ENCODE measurements around the gene LCE1A.

The LCE1A gene

DNA sequence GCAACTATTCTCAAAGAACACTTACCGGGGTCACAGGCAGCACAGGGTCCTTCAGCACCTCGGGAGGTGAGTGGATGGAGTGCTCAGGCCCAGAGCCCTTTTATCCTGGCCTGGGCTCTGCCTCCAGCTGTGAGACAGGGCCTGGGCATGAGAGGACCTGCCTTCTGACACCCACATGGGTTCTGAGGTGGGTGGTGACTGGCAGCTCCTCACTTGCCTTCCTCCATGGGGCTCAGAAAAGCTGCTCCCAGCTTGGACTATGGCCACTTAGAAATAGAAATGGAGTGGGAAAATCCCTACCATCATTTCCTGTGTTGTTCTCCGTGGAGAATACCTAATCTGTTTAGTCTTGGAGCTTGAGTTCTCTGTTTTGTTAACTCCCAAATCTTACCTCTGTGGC, 20.7 kb upstream of the LCE1A start, which contains the start of gene LCE1C:
Gene LCE1C (minus strand): TSS at position 76 of the 400 bp plus-strand sequence. CDS start 1,173 bp downstream, outside the sequence.
- TF ChIP-seq CTCF (conservative IDR thresholded peaks at IDR 0.05; ENCODE audit: low read depth, low read length) = no peak
- DNase-seq (ENCODE audit: low read depth) = no peak
- H3K4me3 ChIP-seq (ENCODE audit: low read depth, low read length) = no peak within 1 kb of the TSS

- no peak overlapping the region for H3K4me3 ChIP-seq (ENCODE audit: low read depth, low read length)
- no peak for TF ChIP-seq CTCF (conservative IDR thresholded peaks at IDR 0.05; ENCODE audit: low read depth, low read length)
- no peak for DNase-seq (ENCODE audit: low read depth)
These were observed 16.2 kb upstream of the LCE1A start for GRCh38 chr1:152811050-152811449.

- TF ChIP-seq CTCF (conservative IDR thresholded peaks at IDR 0.05; ENCODE audit: low read depth, low read length) = no peak
- no peak for DNase-seq (ENCODE audit: low read depth)
- no peak within 1 kb of the TSS for H3K4me3 ChIP-seq (ENCODE audit: low read depth, low read length)
These were observed 15.6 kb upstream of the LCE1A start, which contains the start of gene LCE1B for GRCh38 chr1:152811671-152812070. Gene LCE1B (plus strand): TSS chr1:152811971. CDS start chr1:152812447, 476 bp downstream.

DNA sequence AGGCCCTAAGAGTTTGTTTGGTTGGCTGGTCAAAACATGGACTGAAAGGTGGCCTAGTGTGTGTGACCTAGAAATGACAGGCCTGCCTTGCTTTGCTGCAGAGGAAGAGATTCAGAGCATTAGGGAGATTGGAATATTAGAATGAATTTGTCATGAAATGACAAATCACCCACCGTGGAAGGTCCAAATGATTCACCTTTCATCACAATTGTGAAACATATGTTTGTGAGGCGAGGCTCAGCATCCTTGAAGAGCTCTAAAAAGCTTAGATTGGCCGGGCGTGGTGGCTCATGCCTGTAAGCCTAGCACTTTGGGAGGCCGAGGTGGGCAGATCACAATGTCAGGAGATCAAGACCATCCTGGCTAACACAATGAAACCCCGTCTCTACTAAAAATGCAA, 10.0 kb upstream of the LCE1A start:
- TF ChIP-seq CTCF (conservative IDR thresholded peaks at IDR 0.05; ENCODE audit: low read depth, low read length) = no peak
- no peak overlapping the region for H3K4me3 ChIP-seq (ENCODE audit: low read depth, low read length)
- no peak for DNase-seq (ENCODE audit: low read depth)

GRCh38 chr1:152823294-152823693, 4.0 kb upstream of the LCE1A start:
- H3K4me3 ChIP-seq (ENCODE audit: low read depth, low read length) = no peak overlapping the region
- no peak for DNase-seq (ENCODE audit: low read depth)
- no peak for TF ChIP-seq CTCF (conservative IDR thresholded peaks at IDR 0.05; ENCODE audit: low read depth, low read length)

- no peak overlapping the region for H3K4me3 ChIP-seq (ENCODE audit: low read depth, low read length)
- TF ChIP-seq CTCF (conservative IDR thresholded peaks at IDR 0.05; ENCODE audit: low read depth, low read length) = no peak
- no peak for DNase-seq (ENCODE audit: low read depth)
These were observed 2.3 kb upstream of the LCE1A start for GRCh38 chr1:152824964-152825363.

DNA sequence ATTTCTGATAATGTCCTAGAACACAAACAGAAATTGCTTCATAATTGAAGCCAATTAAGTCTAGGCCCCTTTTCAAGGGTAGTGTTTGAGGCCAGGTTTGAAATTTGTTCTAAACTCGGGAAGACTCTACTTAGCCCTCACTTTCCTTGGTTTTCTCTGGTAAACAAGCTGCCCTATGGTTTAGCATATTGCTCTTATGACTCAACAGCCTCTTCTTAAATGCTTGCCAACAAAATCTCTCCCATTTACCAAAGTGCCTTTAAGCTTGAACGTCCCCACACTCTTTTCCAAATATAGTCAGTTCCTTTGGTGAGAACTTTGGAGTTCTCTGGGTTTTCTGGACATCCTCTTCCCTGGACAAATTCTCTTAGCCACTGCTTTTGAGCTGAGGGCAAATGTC, 9.6 kb downstream of the LCE1A start:
- TF ChIP-seq CTCF (conservative IDR thresholded peaks at IDR 0.05; ENCODE audit: low read depth, low read length) = no peak
- no peak overlapping the region for H3K4me3 ChIP-seq (ENCODE audit: low read depth, low read length)
- no peak for DNase-seq (ENCODE audit: low read depth)

Data from choroid plexus epithelial cell (primary cell).